GM03348 (cell line): ENCODE data around the gene ZNF530.

Source experiments
- DNase-seq: peaks from one replicate; pipeline ENCODE4 v3.0.0; 2012; ENCODE audit warnings: low spot score

Gene ZNF530

GRCh38 chr19:57615346-57615745 lies 15.7 kb downstream of the ZNF530 start:
- DNase-seq, result no peak

- no peak for DNase-seq
Measured at GRCh38 chr19:57620673-57621348, 21.1 kb downstream of the ZNF530 start.

GRCh38 chr19:57623091-57623490 lies 23.4 kb downstream of the ZNF530 start:
- no peak for DNase-seq

GRCh38 chr19:57632987-57633831 lies 33.5 kb downstream of the ZNF530 start, which contains the start of gene ZNF211:
TSS of gene ZNF211 (plus strand) at chr19:57633168. CDS start at chr19:57633347, 179 bp downstream.
- peak; percentile 99 for DNase-seq

GRCh38 chr19:57633832-57634131 lies 34.1 kb downstream of the ZNF530 start:
- no peak for DNase-seq

GRCh38 chr19:57637379-57637778 lies 37.7 kb downstream of the ZNF530 start:
- no peak for DNase-seq

GRCh38 chr19:57641715-57642234 lies 42.1 kb downstream of the ZNF530 start:
- DNase-seq, result no peak

- DNase-seq, result no peak
Measured at GRCh38 chr19:57642396-57643046, 42.8 kb downstream of the ZNF530 start.

- no peak for DNase-seq
Measured at GRCh38 chr19:57643734-57644133, 44.0 kb downstream of the ZNF530 start.

- DNase-seq, result no peak
Measured at GRCh38 chr19:57648331-57649003, 48.8 kb downstream of the ZNF530 start.

GRCh38 chr19:57651654-57651996 lies 51.9 kb downstream of the ZNF530 start:
- no peak for DNase-seq

- DNase-seq, result no peak
Measured at GRCh38 chr19:57653689-57654088, 54.0 kb downstream of the ZNF530 start.

- DNase-seq, result no peak
Measured at GRCh38 chr19:57655443-57655842, 55.8 kb downstream of the ZNF530 start.

- DNase-seq, result no peak
Measured at GRCh38 chr19:57656346-57656745, 56.7 kb downstream of the ZNF530 start.
